Activated effector memory CD4-positive, alpha-beta T cell treated with anti-CD3 and anti-CD28 coated beads, Interleukin-2, amount 50 U/mL, for 16 hours (primary cell): ENCODE results near the gene ANKRD50.

Experiments used
- DNase-seq: peaks from one replicate; pipeline ENCODE4 v3.0.0-alpha.2; 2020

ANKRD50 gene

GRCh38 chr4:124633285-124633941 lies 79.1 kb downstream of the ANKRD50 start:
- DNase-seq, result no peak

GRCh38 chr4:124632439-124632838 lies 80.1 kb downstream of the ANKRD50 start:
- DNase-seq, result no peak

GRCh38 chr4:124631760-124632159 lies 80.8 kb downstream of the ANKRD50 start:
- DNase-seq, result no peak

- DNase-seq, result no peak
Measured at GRCh38 chr4:124629681-124630080, 82.9 kb downstream of the ANKRD50 start.
